Measurements from ENCODE around the gene DSN1.

GRCh38 chr20:36819659-36820058 lies 46.1 kb upstream of the DSN1 start:
- no peak for TF ChIP-seq CTCF (IDR thresholded peaks at IDR 0.05 in 2 of 3, conservative IDR thresholded peaks at IDR 0.05 in 1 of 3; ENCODE audit: borderline replicate concordance in 1 of 3, insufficient read depth in 1 of 3, low read depth in 2 of 3, low read length in 2 of 3)
- no peak for TF ChIP-seq POLR2AphosphoS5 (IDR thresholded peaks at IDR 0.05; ENCODE audit: low read depth, low read length)
- TF ChIP-seq EZH2 (IDR thresholded peaks at IDR 0.05) = no peak
- no peak for TF ChIP-seq EGR1 (IDR thresholded peaks at IDR 0.05; ENCODE audit: low read depth)
- no peak for TF ChIP-seq RAD21 (IDR thresholded peaks at IDR 0.05; ENCODE audit: low read depth)
- no peak for TF ChIP-seq POLR2A (IDR thresholded peaks at IDR 0.05; ENCODE audit: borderline replicate concordance, extremely low read depth, insufficient read depth, insufficient read length)
- TF ChIP-seq ZNF274 (IDR thresholded peaks at IDR 0.05; ENCODE audit: low read depth, low read length) = no peak
- TF ChIP-seq SP1 (IDR thresholded peaks at IDR 0.05; ENCODE audit: low read depth) = no peak
- no peak for TF ChIP-seq EZH2phosphoT487 (IDR thresholded peaks at IDR 0.05; ENCODE audit: borderline replicate concordance)
- no peak for TF ChIP-seq ZBTB33 (IDR thresholded peaks at IDR 0.05; ENCODE audit: extremely low read depth, insufficient replicate concordance, low read length)
- TF ChIP-seq YY1 (IDR thresholded peaks at IDR 0.05; ENCODE audit: extremely low read depth, insufficient replicate concordance, low read depth, low read length) = no peak
- TF ChIP-seq JUND (IDR thresholded peaks at IDR 0.05) = no peak
